Activated CD8-positive, alpha-beta memory T cell treated with anti-CD3 and anti-CD28 coated beads, Interleukin-2, amount 10 ng/mL, durations not matched to agents 7 days and 5 days (primary cell): Measurements from ENCODE around the gene DALRD3. TPM values are rescaled to one million over a fixed set of nuclear protein-coding genes. Genes with fewer than 3 reads are reported as not detected.

Experiments
- ATAC-seq: fragments of 150-1000 bp; cut with Tn5 transposase; one replicate; pipeline ENCODE4 v1.10.0; 2021; ENCODE audit warnings: moderate library complexity
- CTCF ChIA-PET: fragments of 350-600 bp; sonication (Branson Sonifier 250); formaldehyde crosslinking; loops from one replicate; lab custom pipeline; 2021; ENCODE audit warnings: antibody characterized with exemption; lab: Charles Lee
- DNase-seq: peaks from one replicate; pipeline ENCODE4 v3.0.0-alpha.2; 2020
- H3K27ac Mint-ChIP-seq: one replicate; pipeline ENCODE4 v1.8.0; 2021; ENCODE audit warnings: mild to moderate bottlenecking, mixed read lengths
- H3K27me3 Mint-ChIP-seq: one replicate; pipeline ENCODE4 v1.8.0; 2021; ENCODE audit warnings: mixed read lengths
- H3K36me3 Mint-ChIP-seq: one replicate; pipeline ENCODE4 v1.8.0; 2021; ENCODE audit warnings: mild to moderate bottlenecking, mixed read lengths
- H3K4me1 Mint-ChIP-seq: one replicate; pipeline ENCODE4 v1.8.0; 2021; ENCODE audit warnings: mixed read lengths
- H3K4me3 Mint-ChIP-seq: one replicate; pipeline ENCODE4 v1.8.0; 2021; ENCODE audit warnings: mild to moderate bottlenecking, moderate library complexity, mixed read lengths
- H3K9me3 Mint-ChIP-seq: one replicate; pipeline ENCODE4 v1.8.0; 2022; ENCODE audit warnings: low read depth, mixed read lengths
- total RNA-seq, 2 experiments: library from RNA; stranded (reverse); gene quantifications; one replicate each; pipeline ENCODE4 v1.2.3, GENCODE V29; 2021

Gene DALRD3
- total RNA-seq, 2 experiments from 2014 or later: 25.8 to 29.9 TPM

DNA sequence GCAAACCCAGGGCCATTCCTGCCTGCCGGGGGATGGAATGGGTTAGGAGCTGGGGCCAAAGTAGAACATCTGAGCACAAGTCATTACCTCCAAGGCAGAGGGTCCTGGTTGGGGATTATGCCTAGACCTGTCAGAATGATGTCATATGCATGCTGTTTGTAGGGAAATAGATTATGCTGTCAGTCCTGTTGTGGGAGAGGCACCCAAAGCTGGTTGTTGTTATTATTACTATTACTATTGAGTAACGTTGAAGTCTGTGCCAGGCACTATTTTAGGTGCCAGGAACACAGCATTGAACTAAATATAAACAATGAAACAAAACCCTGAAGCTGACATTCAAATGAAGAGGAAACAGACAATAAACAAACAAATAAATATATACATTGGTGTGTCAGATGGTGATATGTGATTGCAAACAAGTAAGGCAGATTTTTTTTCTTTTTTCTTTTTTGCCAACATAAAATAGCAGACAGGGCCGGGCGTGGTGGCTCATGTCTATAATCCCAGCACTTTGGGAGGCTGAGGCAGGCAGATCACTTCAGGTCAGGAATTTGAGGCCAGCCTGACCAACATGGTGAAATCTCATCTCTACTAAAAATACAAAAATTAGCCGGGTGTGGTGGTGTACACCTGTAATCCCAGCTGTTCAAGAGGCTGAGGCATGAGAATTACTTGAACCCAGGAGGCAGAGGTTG is 26.4 kb downstream of the DALRD3 start:
- no peaks in the 10 kb centered on the region for H3K27me3 Mint-ChIP-seq
- DNase-seq (no peak), ATAC-seq (no peak)
- H3K27ac Mint-ChIP-seq: peak overlapping the region; percentile 79
- H3K36me3 Mint-ChIP-seq: peaks cover 12% of the 10 kb centered on the region
- H3K4me1 Mint-ChIP-seq: peaks cover 53% of the 10 kb centered on the region
- CTCF ChIA-PET: interaction anchor here (1.0 to 9.4 kb wide), 6 partner anchors 10 to 252 kb away, joined by 3 to 127 read pairs (median 4); partner anchors contain the start of genes DALRD3, KLHDC8B, NDUFAF3 and WDR6
- H3K9me3 Mint-ChIP-seq: no peaks in the 10 kb centered on the region
- peak overlapping the region; percentile 94 for H3K4me3 Mint-ChIP-seq

DNA sequence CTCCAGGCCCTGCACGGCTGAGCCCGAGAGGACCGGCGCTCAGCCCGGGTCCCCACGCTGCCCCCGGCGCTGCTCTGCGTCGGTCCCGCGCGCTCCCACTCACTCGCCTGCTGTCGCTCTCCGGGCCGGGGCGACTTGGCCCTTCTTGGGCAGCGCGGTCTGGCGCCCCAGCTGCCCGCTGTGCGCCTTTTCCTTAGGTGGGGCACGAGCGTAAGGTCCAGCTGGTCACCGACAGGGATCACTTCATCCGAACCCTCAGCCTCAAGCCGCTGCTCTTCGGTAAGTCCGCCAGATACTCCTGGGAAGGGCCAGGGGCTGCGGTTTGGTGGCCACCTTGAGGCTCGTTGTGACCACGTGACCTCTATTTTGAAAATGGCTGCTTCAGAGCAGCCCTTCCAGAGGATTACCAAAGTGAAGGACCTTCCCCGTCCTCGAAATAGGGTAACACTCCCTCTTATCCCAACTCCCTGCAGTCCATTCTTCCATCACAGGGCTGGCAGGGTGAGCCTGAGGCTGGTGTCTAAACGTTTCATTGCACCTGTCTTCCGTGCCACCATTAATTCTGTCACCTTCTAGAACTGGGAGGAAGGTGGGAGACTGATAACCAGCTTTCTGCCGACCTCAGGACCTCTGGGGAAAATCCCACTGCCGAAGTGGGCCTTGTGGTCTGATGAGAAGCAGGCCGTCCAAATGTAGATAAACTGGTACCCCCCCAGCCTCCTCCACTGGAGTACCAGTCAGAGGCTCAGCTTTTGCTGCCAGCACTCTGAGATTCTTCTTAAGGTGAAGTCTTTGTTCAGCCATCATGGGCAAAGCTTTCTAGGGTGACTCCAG is 27.5 kb downstream of the DALRD3 start:
- CTCF ChIA-PET: interaction anchor here (1.0 to 9.4 kb wide), 9 partner anchors 11 to 349 kb away, joined by 3 to 127 read pairs (median 4); partner anchors contain the start of genes DALRD3, KLHDC8B, NDUFAF3 and USP4
- Mint-ChIP-seq H3K4me3 (peak overlapping the region; percentile 94), H3K27me3 (no peaks in the 10 kb centered on the region), H3K27ac (peak overlapping the region; percentile 91), H3K4me1 (peaks cover 53% of the 10 kb centered on the region), H3K36me3 (peaks cover 12% of the 10 kb centered on the region), H3K9me3 (no peaks in the 10 kb centered on the region)
- peak; percentile 72 for DNase-seq
- ATAC-seq: peak; percentile 18

DNA sequence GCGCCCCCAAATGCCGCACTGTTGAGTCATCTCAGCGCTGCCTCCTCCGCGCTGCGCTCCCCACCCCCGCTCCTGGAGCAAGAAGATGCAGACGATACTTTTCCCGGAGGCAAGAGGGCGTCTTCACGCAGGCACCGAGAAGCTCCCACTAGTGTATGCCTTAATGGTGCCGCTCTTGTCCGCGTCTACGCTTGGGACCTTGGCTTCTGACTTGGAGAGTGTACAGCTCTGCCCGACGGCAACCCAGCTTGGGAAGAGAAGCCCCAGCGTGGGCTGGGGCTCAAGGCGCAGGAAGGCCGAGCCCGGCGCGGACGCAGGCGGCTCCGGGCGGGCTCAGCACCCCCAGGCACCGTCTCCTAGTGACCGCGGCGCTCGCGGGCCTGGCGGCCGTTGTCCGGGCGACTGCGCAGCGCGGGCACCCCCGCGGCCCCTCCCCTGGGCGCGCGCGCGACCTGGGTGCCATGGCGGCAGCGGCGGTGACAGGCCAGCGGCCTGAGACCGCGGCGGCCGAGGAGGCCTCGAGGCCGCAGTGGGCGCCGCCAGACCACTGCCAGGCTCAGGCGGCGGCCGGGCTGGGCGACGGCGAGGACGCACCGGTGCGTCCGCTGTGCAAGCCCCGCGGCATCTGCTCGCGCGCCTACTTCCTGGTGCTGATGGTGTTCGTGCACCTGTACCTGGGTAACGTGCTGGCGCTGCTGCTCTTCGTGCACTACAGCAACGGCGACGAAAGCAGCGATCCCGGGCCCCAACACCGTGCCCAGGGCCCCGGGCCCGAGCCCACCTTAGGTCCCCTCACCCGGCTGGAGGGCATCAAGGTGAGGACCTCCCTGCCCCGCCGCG is 28.4 kb downstream of the DALRD3 start, which contains the start of gene P4HTM:
Gene P4HTM (plus strand): TSS at position 446 of the 840 bp plus-strand sequence. CDS start 16 bp downstream, at position 462.
- Mint-ChIP-seq H3K9me3 (no peaks in the 10 kb centered on the region), H3K27me3 (no peaks in the 10 kb centered on the region), H3K36me3 (peaks cover 10% of the 10 kb centered on the region), H3K27ac (peak within 1 kb of the TSS; percentile 93), H3K4me1 (peaks cover 50% of the 10 kb centered on the region), H3K4me3 (peak within 1 kb of the TSS; percentile 97)
- ATAC-seq (peak; percentile 81), DNase-seq (peak; percentile 91)
- CTCF ChIA-PET: interaction anchor here (0.8 to 9.4 kb wide), 12 partner anchors 8 to 350 kb away, joined by 3 to 127 read pairs (median 4); partner anchors contain the start of genes DALRD3, NDUFAF3, QRICH1 and USP4

DNA sequence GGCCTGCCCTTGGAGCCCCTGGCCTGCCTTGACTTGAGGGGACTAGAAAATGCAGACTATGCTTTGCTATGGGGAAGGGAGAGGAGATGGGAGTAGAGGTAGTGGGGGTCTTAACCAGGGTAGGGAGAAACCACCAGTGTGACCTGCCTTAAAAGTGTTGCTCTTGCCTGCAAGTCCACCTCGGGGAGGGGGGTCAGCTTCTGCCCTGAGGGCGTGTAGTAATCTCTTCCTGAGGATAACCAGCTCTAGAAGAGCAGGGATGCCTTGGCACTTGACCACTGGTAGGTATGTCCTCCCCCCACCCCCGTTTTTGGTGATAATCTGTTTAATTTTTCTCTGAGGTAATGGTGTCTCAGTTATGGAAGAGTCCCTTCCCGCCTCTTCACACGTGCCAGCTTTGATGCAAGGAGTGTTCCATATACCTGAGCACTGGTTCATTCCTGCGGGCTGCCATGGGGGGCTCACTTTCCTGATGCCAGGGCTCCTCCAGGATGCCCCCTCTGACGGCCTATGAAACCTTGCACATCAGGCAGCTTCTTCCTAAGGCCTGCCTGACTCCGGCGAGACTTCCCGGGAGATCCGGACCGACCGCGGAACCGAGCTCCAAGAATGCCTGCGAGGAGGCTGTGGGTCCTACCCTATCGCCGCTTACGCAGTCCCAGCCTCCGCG is 29.1 kb downstream of the DALRD3 start:
- H3K27me3 Mint-ChIP-seq: no peaks in the 10 kb centered on the region
- peaks cover 9% of the 10 kb centered on the region for H3K36me3 Mint-ChIP-seq
- no peaks in the 10 kb centered on the region for H3K9me3 Mint-ChIP-seq
- peaks cover 45% of the 10 kb centered on the region for H3K4me1 Mint-ChIP-seq
- H3K4me3 Mint-ChIP-seq: peak overlapping the region; percentile 97
- CTCF ChIA-PET: interaction anchor here (0.8 to 9.4 kb wide), 19 partner anchors 9 to 351 kb away, joined by 3 to 127 read pairs (median 4); partner anchors contain the start of genes DALRD3, NDUFAF3, QRICH1 and USP4
- peak overlapping the region; percentile 93 for H3K27ac Mint-ChIP-seq
- ATAC-seq: no peak
- DNase-seq: no peak

DNA sequence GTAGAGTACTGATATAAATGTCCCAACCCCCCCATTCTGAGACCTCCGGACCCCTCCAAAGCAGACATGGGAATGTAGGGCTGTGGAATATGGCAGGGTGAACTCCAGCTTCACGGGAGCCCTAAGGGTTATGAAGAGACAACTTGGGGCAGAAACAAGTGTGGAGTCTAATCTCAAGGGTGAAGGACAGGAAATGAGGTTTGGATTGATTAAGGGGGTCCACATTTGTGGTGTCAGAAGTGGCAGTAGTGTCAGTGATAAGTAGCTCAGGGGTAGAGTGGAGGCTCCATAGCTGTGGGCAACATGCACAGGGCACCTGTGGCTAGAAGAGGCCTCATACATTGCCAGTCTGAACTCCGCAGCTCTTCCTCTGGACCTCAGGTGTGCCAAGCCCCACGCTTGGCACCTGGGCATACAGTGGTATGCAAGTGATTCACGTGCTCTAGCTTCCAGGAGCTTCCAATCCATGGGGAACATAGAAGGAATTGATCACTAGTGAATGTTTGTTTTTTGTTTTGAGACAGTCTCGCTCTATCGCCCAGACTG is 32.5 kb downstream of the DALRD3 start:
- ATAC-seq (no peak), DNase-seq (no peak)
- H3K27ac Mint-ChIP-seq: no peak overlapping the region
- CTCF ChIA-PET: interaction anchor here (0.9 to 9.4 kb wide), 3 partner anchors 21 to 108 kb away, joined by 3 to 127 read pairs (median 88); partner anchors contain the start of genes DALRD3, NDUFAF3, QRICH1 and WDR6
- peaks cover 20% of the 10 kb centered on the region for H3K4me1 Mint-ChIP-seq
- no peaks in the 10 kb centered on the region for H3K9me3 Mint-ChIP-seq
- H3K36me3 Mint-ChIP-seq: peaks cover 22% of the 10 kb centered on the region
- no peaks in the 10 kb centered on the region for H3K27me3 Mint-ChIP-seq
- no peak overlapping the region for H3K4me3 Mint-ChIP-seq

DNA sequence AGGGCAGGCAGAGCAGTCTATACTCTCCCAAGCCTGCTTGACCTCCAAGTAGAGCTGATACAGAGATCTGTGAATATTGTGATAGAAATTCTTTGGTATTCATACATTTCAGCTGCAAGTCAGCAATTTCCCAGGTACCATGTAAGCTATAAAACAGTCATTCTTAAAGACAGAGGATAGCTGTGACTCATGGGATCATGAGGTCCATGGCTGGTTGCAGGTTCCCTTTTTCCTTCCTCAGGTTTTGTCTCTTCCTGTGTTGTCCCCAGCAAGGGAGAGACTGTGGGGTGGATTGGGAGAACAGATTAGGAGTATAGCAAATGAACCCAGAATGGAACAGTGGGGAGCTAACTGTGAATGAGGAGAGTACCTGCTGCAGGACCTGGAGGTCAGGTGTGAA is 33.7 kb downstream of the DALRD3 start:
- no peaks in the 10 kb centered on the region for H3K27me3 Mint-ChIP-seq
- no peaks in the 10 kb centered on the region for H3K9me3 Mint-ChIP-seq
- CTCF ChIA-PET: interaction anchor here (1.2 kb wide), 1 partner anchor 37 kb away, joined by 4 read pairs; the partner anchor contains the start of gene NDUFAF3
- H3K27ac Mint-ChIP-seq: no peak overlapping the region
- no peak overlapping the region for H3K4me3 Mint-ChIP-seq
- H3K4me1 Mint-ChIP-seq: peaks cover 18% of the 10 kb centered on the region
- ATAC-seq (no peak), DNase-seq (no peak)
- H3K36me3 Mint-ChIP-seq: peaks cover 29% of the 10 kb centered on the region

DNA sequence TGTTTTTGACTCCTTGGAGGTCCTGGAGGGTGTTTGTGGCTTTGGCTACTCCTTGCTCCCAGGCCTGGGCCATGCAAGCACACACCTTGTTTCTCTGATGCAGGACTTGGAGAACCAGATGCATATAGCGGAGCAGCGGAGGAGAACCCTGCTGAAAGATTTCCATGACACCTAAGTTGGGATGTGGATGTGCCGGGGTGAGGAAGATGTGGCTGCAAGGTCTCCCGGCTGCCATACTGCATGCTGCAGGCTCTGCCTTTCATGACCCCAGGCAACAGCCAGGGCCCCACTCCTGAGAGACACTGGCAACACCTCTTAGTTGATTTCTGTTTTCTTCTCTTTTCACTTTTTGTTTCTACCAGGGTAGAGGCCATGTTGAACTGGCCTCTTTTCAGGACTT is 35.3 kb downstream of the DALRD3 start:
- CTCF ChIA-PET: no interaction called here
- Mint-ChIP-seq H3K27ac (no peak overlapping the region), H3K4me3 (no peak overlapping the region), H3K27me3 (no peaks in the 10 kb centered on the region), H3K9me3 (no peaks in the 10 kb centered on the region), H3K4me1 (peaks cover 7% of the 10 kb centered on the region), H3K36me3 (peaks cover 36% of the 10 kb centered on the region)
- DNase-seq (no peak), ATAC-seq (no peak)

DNA sequence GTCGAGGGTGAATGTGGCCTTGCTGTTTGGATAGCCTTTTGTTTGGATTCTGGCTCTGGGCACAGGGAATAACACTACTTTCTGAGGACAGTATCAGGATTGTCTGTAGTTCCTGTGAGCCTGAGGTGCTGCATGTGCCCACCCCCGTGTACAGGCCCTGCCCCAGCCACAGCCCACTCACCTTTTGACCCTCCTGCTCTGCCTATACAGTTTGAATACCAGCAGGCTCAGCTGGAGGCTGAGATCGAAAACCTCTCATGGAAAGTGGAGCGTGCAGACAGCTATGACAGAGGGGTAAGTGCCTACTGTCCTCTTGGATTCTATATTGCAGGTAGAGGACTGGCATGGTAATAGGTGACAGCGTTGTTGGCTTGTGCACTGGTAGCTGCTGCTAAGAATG is 35.7 kb downstream of the DALRD3 start:
- Mint-ChIP-seq H3K9me3 (no peaks in the 10 kb centered on the region), H3K27ac (no peak overlapping the region), H3K27me3 (no peaks in the 10 kb centered on the region), H3K4me1 (peaks cover 3% of the 10 kb centered on the region), H3K4me3 (no peak overlapping the region), H3K36me3 (peaks cover 36% of the 10 kb centered on the region)
- ATAC-seq (no peak), DNase-seq (no peak)
- CTCF ChIA-PET: interaction anchor here (1.0 kb wide), 1 partner anchor 25 kb away, joined by 4 read pairs; the partner anchor contains the start of gene WDR6

DNA sequence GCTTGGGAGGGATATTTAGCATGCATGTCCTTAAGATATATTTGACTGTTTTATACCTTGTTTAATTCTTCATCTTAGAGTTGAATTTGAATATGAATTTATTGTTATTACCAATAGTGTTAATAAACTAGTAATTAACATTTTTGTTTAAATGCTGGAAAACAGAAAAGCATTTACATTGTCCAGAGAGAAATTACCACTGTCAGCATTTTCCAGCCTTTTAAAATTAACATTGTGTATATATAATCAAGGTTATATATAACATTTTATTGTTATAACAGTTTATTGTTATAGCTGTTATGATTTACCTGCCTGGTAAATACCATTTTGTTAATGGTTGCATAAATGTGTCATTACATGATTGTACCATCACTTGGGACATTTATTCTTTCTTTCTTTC is 36.4 kb downstream of the DALRD3 start:
- no peak for DNase-seq
- CTCF ChIA-PET: interaction anchor here (1.0 kb wide), 1 partner anchor 25 kb away, joined by 4 read pairs; the partner anchor contains the start of gene WDR6
- no peaks in the 10 kb centered on the region for H3K9me3 Mint-ChIP-seq
- no peak for ATAC-seq
- no peak overlapping the region for H3K27ac Mint-ChIP-seq
- H3K4me1 Mint-ChIP-seq: peaks cover 2% of the 10 kb centered on the region
- peaks cover 36% of the 10 kb centered on the region for H3K36me3 Mint-ChIP-seq
- H3K4me3 Mint-ChIP-seq: no peak overlapping the region
- H3K27me3 Mint-ChIP-seq: no peaks in the 10 kb centered on the region

DNA sequence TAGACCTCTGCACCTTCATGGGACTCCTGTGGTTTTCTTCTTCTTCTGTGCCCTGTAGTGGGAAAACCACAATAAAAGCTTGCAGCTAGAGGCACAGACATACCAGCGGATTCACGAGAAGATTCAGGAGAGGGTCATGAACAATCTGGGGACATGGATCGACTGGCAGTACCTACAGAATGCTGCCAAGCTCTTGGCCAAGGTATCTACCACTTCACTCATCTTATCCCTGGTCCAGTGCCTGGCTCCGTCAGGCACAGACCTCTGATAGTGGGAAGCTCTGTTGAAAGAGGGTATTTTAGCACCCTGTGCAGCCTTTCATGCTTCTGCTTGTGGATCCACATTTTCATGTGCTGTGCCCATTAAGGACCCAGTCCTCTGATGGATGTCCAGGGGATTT is 38.1 kb downstream of the DALRD3 start:
- CTCF ChIA-PET: interaction anchor here (0.7 to 1.8 kb wide), 2 partner anchors 9 to 90 kb away, joined by 3 to 4 read pairs; partner anchors contain the start of gene P4HTM
- DNase-seq (no peak), ATAC-seq (no peak)
- Mint-ChIP-seq H3K36me3 (peaks cover 46% of the 10 kb centered on the region), H3K9me3 (no peaks in the 10 kb centered on the region), H3K27ac (no peak overlapping the region), H3K4me1 (no peaks in the 10 kb centered on the region), H3K27me3 (no peaks in the 10 kb centered on the region), H3K4me3 (no peak overlapping the region)

DNA sequence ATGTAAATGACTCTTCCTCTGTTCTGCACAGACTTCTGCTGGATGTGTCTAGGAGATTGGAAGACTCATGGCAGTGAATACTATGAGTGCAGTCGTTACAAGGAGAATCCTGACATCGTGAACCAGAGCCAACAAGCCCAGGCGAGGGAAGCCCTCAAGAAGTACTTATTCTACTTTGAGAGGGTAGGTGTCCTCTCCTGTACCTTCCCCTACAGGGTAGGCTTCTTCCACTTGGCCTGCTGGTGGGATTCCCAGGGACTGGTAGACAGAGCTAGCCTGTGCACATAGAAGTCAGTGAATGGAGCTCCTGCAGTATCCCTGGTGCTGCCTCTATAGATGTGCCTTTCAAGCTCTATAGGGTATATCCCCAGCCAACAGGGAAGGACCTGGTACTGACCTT is 38.9 kb downstream of the DALRD3 start:
- H3K4me1 Mint-ChIP-seq: no peaks in the 10 kb centered on the region
- ATAC-seq: no peak
- DNase-seq: no peak
- CTCF ChIA-PET: interaction anchor here (1.8 kb wide), 1 partner anchor 10 kb away, joined by 4 read pairs; the partner anchor contains the start of gene P4HTM
- peaks cover 52% of the 10 kb centered on the region for H3K36me3 Mint-ChIP-seq
- no peaks in the 10 kb centered on the region for H3K9me3 Mint-ChIP-seq
- no peak overlapping the region for H3K27ac Mint-ChIP-seq
- no peak overlapping the region for H3K4me3 Mint-ChIP-seq
- no peaks in the 10 kb centered on the region for H3K27me3 Mint-ChIP-seq
